Right atrium auricular region (tissue), 2 donors: ENCODE results near the gene MYOM1. TPM values are rescaled to one million over a fixed set of nuclear protein-coding genes. Genes with fewer than 3 reads are reported as not detected.

Experiments used
- DNase-seq: peaks from one replicate; pipeline ENCODE4 v3.0.0-alpha.2; 2019; ENCODE audit warnings: low spot score
- H3K27ac ChIP-seq, 2 donors: fragments of 200-600 bp; sonication (generic); 1 replicate in 1 of 2; 2 replicates in 1 of 2; pipeline ENCODE4 v1.5.1; 2016 to 2019
- H3K27me3 ChIP-seq, 2 donors: fragments of 200-600 bp; sonication (generic); one replicate each; pipeline versions ENCODE4 v1.5.1 to v1.6.0; 2017 to 2019
- H3K36me3 ChIP-seq: fragments of 200-600 bp; sonication (generic); one replicate; pipeline ENCODE4 v1.5.1; 2016
- H3K4me1 ChIP-seq, 2 donors: fragments of 200-600 bp; sonication (generic); one replicate each; pipeline versions ENCODE4 v1.5.1 to v1.6.0; 2017 to 2019
- H3K4me3 ChIP-seq, 2 donors: fragments of 200-600 bp; sonication (generic); 1 replicate in 1 of 2; 2 replicates in 1 of 2; pipeline ENCODE4 v1.5.1; 2017 to 2019; ENCODE audit warnings: mild to moderate bottlenecking in 1 of 2, moderate library complexity in 1 of 2
- H3K9me3 ChIP-seq, 2 donors: fragments of 200-600 bp; sonication (generic); one replicate each; pipeline ENCODE4 v1.5.1; 2019
- total RNA-seq, 2 donors: library from RNA; depleted of rRNA; stranded (reverse); fragments of >200 nt; gene quantifications; one replicate each; pipeline ENCODE4 v1.1.0, GENCODE V29; 2016
- TF ChIP-seq, protein P1 (sequence below), 2 donors: fragments of 200-600 bp; sonication (generic); IDR thresholded peaks; one replicate each; pipeline ENCODE4 v1.5.1; 2019; ENCODE audit warnings: antibody characterized with exemption in 2 of 2

Gene MYOM1
- total RNA-seq, 2 donors from 2014 or later = 357 to 410 TPM

DNA sequence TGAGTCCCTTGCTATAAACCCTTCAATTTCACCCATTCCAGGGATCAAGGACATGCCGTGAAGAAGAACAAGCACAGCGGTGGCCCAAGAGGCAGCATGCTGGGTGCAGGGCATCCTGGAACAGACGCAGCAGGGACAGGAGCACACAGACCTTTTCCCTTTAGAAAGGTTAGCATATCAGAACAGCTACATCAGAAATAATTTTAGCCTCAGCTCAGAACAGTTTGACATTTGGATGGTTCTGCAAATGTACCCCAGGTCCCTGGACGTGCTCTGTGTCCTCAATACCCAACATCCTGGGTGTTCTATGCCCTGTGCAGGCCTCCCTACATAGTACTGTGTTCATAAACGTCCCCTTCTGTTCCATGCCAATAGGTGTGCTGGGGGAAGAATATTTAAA, 80.4 kb downstream of the MYOM1 start:
- TF ChIP-seq, protein P1, sequence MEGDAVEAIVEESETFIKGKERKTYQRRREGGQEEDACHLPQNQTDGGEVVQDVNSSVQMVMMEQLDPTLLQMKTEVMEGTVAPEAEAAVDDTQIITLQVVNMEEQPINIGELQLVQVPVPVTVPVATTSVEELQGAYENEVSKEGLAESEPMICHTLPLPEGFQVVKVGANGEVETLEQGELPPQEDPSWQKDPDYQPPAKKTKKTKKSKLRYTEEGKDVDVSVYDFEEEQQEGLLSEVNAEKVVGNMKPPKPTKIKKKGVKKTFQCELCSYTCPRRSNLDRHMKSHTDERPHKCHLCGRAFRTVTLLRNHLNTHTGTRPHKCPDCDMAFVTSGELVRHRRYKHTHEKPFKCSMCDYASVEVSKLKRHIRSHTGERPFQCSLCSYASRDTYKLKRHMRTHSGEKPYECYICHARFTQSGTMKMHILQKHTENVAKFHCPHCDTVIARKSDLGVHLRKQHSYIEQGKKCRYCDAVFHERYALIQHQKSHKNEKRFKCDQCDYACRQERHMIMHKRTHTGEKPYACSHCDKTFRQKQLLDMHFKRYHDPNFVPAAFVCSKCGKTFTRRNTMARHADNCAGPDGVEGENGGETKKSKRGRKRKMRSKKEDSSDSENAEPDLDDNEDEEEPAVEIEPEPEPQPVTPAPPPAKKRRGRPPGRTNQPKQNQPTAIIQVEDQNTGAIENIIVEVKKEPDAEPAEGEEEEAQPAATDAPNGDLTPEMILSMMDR (IDR thresholded peaks at IDR 0.05) = no peak

DNA sequence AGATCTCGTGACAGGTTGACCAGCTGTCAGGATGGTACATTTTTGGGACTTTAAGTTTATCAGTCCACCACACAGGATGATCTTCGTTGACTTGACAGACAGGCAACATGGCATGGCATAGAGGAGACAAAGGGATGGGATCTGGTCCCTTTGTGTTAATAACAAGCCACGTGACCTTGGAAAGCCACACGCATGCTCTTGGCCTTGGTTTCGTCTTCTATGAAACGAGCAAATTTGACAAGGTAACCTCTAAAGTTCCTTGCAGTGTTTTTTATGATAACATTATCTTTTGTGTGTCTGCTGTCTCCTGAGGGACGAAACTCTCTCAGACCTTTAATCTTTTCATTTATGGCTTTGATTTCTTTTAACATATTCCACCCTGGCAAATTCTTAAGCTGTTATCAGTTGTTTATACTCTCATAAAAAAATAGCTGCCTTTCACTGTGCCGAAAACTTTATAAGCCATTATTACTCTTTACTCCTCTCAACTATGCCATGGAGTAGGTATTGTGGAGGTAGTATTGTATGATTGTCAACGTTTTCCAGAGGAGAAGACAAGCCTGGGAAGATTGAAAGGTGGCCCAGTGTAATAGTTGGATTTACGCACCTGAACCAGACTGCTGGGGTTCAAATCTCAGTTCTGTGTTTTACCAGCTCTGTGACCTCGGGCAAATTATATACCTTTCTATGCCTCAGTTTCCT, 81.3 kb downstream of the MYOM1 start:
- Histone ChIP-seq H3K27me3 (no peaks in the 10 kb centered on the region), H3K27ac (peak overlapping the region; percentile 9 to 74), H3K4me1 (peaks cover 0 to 18% of the 10 kb centered on the region in 2 donors), H3K4me3 (no peak overlapping the region), H3K36me3 (peaks cover 46% of the 10 kb centered on the region), H3K9me3 (no peaks in the 10 kb centered on the region)
- DNase-seq = no peak
- TF ChIP-seq, protein P1 (IDR thresholded peaks at IDR 0.05) = no peak

More for the DNA sequence above, 80.4 kb downstream of the MYOM1 start:
- no peak for DNase-seq
- no peaks in the 10 kb centered on the region for H3K27me3 ChIP-seq
- H3K9me3 ChIP-seq = no peaks in the 10 kb centered on the region
- H3K4me3 ChIP-seq = no peak overlapping the region
- H3K4me1 ChIP-seq = peaks cover 0 to 18% of the 10 kb centered on the region in 2 donors
- peak overlapping the region; percentile 9 to 74 for H3K27ac ChIP-seq
- peaks cover 36% of the 10 kb centered on the region for H3K36me3 ChIP-seq

DNA sequence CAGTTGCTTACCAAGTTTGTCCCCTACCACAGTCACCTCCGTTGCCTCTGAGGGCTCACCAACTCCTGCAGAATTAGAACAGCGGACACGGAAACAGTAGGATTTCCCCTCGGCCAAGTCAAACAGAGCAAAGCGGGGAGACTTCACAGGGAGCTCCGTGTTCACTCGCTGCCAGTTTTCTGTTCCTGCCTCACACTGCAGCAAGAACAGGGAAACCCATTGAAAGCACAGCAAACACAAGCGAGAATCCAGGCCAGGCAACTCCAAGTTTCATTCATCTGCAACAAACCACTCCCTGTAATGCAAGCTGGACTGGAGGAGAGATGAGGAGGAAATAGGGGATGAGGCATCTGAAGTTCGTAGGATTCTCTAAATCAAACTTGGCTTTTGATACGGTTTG, 84.2 kb downstream of the MYOM1 start:
- Histone ChIP-seq H3K27ac (no peak overlapping the region), H3K27me3 (no peaks in the 10 kb centered on the region), H3K9me3 (no peaks in the 10 kb centered on the region), H3K4me3 (no peak overlapping the region), H3K4me1 (peaks cover 0 to 11% of the 10 kb centered on the region in 2 donors), H3K36me3 (peaks cover 58% of the 10 kb centered on the region)
- TF ChIP-seq, protein P1 (IDR thresholded peaks at IDR 0.05) = no peak
- DNase-seq = no peak

DNA sequence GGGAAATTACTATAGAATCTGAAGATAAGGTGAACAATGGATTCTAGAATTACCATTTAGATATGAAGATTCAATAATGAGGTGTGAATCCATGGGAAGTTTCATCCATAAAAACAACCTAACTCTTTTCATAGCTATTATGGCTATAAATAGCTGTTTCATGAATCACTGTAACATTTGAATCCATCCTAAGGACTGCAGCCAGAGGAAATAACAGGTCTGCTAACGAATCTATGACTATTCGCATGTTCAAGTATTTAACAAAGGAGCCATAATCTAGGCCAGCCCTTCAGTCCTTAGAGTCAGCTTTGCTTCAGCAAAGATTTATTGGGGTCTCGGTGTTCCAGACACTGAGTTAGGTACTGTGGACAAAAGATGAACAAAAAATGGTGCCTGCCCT, 87.1 kb downstream of the MYOM1 start:
- Histone ChIP-seq H3K9me3 (no peaks in the 10 kb centered on the region), H3K4me3 (no peak overlapping the region), H3K36me3 (peaks cover 67% of the 10 kb centered on the region), H3K4me1 (peaks cover 0 to 7% of the 10 kb centered on the region in 2 donors), H3K27me3 (no peaks in the 10 kb centered on the region), H3K27ac (peak overlapping the region in 1 of 2 donors; percentile 35)
- TF ChIP-seq, protein P1 (IDR thresholded peaks at IDR 0.05) = no peak
- DNase-seq = no peak

DNA sequence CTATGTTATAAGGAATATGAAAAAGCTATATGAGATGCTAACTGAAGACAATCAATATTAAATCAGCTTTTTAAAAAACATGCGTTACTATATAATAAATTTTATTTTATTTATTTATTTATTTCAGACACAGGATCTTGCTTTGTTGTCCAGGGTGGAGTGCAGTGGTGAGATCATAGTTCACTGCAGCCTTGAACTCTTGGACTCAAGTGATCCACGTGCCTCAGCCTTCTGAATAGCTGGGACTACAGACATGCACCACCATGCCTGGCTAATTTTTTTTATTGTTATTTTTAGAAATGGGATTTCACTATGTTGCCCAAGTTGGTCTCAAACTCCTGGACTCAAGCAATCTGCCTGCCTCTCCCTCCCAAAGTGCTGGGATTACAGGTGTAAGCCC, 89.4 kb downstream of the MYOM1 start:
- TF ChIP-seq, protein P1 (IDR thresholded peaks at IDR 0.05) = no peak
- Histone ChIP-seq H3K27ac (no peak overlapping the region), H3K4me3 (no peak overlapping the region), H3K36me3 (peaks cover 72% of the 10 kb centered on the region), H3K27me3 (no peaks in the 10 kb centered on the region), H3K4me1 (peaks cover 0 to 7% of the 10 kb centered on the region in 2 donors), H3K9me3 (no peaks in the 10 kb centered on the region)
- DNase-seq = no peak
